Measurements from ENCODE around the gene DPYSL3. TPM values are rescaled to one million over a fixed set of nuclear protein-coding genes. Genes with fewer than 3 reads are reported as not detected.

DPYSL3 gene
- total RNA-seq, 1 experiment from 2014 or later: 17.2 TPM

- H3K27me3 ChIP-seq (ENCODE audit: insufficient read depth, low read length): no peaks in the 10 kb centered on the region
- no peaks in the 10 kb centered on the region for H3K9me3 ChIP-seq (ENCODE audit: control insufficient read depth in 1 of 2, insufficient read depth in 1 of 2, low read depth in 1 of 2, low read length in 2 of 2)
- no peaks in the 10 kb centered on the region for H3K9me2 ChIP-seq (ENCODE audit: insufficient read depth)
- intact Hi-C loops (cut with micrococcal nuclease): no loop called here
- no peak overlapping the region for H2AFZ ChIP-seq (ENCODE audit: low read depth, low read length, poor library complexity, severe bottlenecking)
- H4K20me1 ChIP-seq (ENCODE audit: insufficient read depth): no peaks in the 10 kb centered on the region
- no peak overlapping the region for H3K27ac ChIP-seq (ENCODE audit: low read depth, low read length)
- BruUV-seq (replicated peaks): no TSS peak
- H3K4me3 ChIP-seq (replicated peaks in 1 of 2; ENCODE audit: low read depth in 1 of 2, low read length in 2 of 2): no peak overlapping the region
- CTCF ChIA-PET: interaction anchor here (1.6 kb wide), 1 partner anchor 10 kb away, joined by 4 read pairs; no protein-coding TSS in a partner anchor
- RAD21 ChIA-PET (ENCODE audit: low non-redundant PET in 1 of 2, low total read pairs in 2 of 2, uncharacterized antibody in 2 of 2, unreplicated experiment in 2 of 2): no interaction called here
- H3K4me2 ChIP-seq (ENCODE audit: low read length): no peak overlapping the region
- H3K4me1 ChIP-seq (ENCODE audit: control insufficient read depth in 1 of 2, insufficient read depth in 2 of 2, low read length in 2 of 2): no peaks in the 10 kb centered on the region
- POLR2A ChIA-PET: no interaction called here
- no peak for DNase-seq (ENCODE audit: low read depth, low spot score)
- TF ChIP-seq CBX3 (IDR thresholded peaks at IDR 0.05; ENCODE audit: low read depth) (no peak), SIN3A (IDR thresholded peaks at IDR 0.05; ENCODE audit: low read depth) (no peak), ZFX (IDR thresholded peaks at IDR 0.05) (no peak), YY1 (IDR thresholded peaks at IDR 0.05; ENCODE audit: extremely low read depth, insufficient replicate concordance, low read depth, low read length) (no peak), FOSL1 (IDR thresholded peaks at IDR 0.05; ENCODE audit: low read depth) (no peak), CEBPB (IDR thresholded peaks at IDR 0.05; ENCODE audit: low read depth) (no peak), REST (IDR thresholded peaks at IDR 0.05; ENCODE audit: low read depth) (no peak), ZNF274 (IDR thresholded peaks at IDR 0.05; ENCODE audit: low read depth, low read length) (no peak), CTCF (IDR thresholded peaks at IDR 0.05 in 2 of 3, conservative IDR thresholded peaks at IDR 0.05 in 1 of 3; ENCODE audit: borderline replicate concordance in 1 of 3, insufficient read depth in 1 of 3, low read depth in 2 of 3, low read length in 2 of 3) (no peak), MAX (IDR thresholded peaks at IDR 0.05) (no peak)
- no peak for ATAC-seq
- H3K36me3 ChIP-seq (ENCODE audit: control insufficient read depth in 1 of 2, insufficient read depth in 2 of 2, low read length in 2 of 2): no peaks in the 10 kb centered on the region
- no peak overlapping the region for H3K9ac ChIP-seq (ENCODE audit: low read length)
- H3K79me2 ChIP-seq (ENCODE audit: insufficient read depth, low read length): no peaks in the 10 kb centered on the region
Measured at GRCh38 chr5:147474140-147474539, 35.7 kb downstream of the DPYSL3 start.
